ENCODE results near the gene CYP4F2.
"Not testable (repeated sequence)": the region's sequence is repeated elsewhere in the genome, so short reads cannot be mapped to it uniquely, and the experiment has no call there.

Gene CYP4F2

DNA sequence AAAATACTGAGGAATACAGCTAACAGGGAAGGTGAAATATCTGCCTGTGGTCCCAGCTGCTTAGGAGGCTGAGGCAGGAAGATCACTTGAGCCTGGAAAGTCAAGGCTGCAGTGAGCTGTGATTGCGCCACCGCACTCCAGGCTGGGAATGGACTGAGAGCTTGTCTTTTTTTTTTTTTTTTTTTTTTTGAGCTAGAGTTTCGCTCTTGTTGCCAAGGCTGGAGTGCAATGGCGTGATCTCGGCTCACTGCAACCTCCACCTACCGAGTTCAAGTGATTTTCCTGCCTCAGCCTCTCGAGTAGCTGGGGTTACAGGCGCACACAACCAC lies 54.0 kb downstream of the CYP4F2 start:
- DNase-seq, result not testable (repeated sequence)

DNA sequence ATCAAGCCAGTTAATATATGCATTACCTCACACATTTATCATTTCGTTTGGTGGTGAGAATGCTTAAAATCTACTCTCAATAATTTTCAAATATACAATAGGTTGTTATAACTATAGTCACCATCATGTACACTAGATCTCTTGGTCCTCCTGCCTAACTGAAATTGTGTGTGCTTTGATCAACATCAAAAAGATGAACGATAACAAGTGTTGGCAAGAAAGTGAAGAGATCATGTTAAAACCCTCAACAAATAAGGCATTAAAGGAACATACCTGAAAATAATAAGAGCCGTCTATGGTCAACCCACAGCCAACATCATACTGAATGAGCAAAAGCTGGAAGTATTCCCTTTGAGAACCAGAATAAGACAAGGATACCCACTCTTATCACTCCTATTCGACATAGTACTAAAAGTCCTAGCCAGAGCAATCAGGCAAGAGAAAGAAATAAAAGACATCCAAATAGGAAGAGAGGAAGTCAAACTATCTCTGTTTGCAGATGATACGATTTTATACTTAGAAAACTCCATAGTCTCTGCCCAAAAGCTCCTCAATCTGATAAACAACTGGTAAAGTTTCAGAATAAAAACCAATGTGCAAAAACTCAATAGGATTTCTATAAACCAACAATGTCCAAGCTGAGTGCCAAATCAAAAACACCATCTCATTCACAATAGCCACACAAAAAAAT lies 54.5 kb downstream of the CYP4F2 start:
- DNase-seq, result no peak

DNA sequence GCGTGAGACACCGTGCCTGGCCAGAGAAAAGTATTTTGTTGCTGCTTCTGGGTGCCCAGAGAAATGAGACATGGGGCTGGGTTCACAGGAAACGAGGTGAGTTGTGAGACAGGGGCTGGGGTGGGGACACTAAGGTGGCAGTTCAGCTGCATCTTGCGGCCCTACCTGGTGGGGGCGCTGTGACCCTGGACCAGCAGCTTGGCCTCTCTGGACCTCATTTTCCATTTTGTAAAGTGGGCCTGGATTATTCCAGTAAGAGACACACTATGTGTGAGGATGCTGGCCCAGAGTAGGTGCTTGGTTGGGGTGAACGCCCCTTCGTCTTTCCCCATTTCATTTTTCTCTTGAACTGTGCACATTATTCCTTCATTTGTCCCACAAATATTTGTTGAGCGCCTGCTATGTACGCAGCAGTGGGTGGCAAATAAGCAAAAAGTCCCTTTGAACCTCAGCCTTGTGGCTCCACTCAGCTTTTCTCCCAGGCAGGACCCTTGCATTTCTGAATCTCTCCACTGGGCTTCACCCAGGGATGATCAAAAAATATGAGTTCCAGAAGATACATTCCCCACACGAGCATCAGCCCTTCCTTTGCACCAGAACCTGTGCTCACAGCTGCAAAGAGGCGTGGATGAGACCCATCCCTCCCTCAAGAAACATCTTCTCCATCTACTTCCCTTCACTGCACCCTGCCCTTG lies 55.9 kb downstream of the CYP4F2 start:
- no peak for DNase-seq

DNA sequence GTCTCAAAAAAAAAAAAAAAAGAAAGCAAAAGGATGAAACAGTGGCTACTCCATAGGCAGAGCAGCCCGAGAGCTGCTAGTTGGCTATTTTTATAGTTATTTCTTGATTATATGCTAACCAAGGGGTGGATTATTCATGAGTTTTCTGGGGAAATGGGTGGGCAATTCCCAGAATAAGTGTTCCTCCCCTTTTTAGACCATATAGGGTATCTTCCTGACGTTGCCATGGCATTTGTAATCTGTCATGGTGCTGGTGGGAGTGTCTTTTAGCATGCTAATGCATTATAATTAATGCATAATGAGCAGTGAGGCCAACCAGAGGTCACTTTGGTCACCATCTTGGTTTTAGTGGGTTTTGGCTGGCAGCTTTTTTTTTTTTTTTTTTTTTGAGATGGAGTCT lies 57.0 kb downstream of the CYP4F2 start:
- DNase-seq, result no peak

DNA sequence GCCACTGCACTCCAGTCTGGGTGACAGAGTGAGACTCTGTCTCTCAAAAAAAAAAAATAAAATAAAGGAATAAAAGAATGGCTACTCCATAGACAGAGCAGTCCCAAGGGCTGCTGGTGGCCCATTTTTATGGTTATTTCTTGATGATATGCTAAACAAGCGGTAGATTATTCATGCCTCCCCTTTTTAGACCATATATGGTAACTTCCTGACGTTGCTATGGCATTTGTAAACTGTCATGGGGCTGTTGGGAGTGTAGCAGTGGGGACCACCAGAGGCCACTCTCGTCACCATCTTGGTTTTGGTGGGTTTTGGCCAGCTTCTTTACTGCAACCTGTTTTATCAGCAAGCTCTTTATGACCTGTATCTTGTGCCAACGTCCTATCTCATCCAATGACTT lies 58.0 kb downstream of the CYP4F2 start:
- not testable (repeated sequence) for DNase-seq

DNA sequence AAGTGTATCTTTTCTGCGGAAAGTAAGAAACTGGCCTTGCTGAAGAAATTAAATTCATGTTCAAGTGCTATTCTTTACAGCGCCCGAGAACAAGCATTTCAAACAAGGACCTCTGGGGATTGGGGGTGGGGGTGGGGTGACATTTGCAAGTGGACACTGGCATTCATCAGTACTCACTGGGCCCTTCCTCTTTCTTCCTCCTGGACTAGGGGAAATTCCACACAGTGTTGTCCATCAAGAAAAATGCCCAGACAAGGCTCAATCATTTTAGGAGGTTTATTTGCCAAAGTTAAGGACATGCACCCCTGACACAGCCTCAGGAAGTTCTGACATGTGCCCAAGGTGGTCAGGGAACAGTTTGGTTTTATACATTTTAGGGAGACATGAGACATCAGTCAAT lies 59.5 kb downstream of the CYP4F2 start:
- no peak for DNase-seq

DNA sequence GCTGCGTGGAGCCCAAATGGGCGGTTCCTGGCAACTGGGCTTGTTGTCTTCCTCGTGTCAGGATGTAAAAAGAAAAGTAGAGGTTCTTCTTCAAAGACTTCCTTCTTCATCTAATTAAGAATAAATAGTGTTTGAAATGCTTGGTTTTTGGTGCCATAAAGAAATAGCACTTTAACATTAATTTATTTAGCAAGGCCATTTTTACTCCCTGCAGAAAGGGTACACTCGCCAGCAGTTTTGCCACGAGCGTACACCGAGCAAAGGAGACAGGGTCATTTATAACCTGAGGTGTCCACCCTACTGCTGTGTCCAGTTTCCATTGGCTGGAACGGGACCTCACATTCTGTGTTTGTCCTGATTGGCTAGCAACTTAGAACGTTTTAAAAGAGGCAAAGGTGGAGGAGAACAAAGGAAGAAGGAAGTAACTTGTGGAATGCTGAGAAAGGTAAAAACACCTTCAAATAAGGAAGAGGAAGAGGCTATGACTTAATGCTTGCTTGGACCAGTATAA lies 60.6 kb downstream of the CYP4F2 start:
- no peak for DNase-seq

DNA sequence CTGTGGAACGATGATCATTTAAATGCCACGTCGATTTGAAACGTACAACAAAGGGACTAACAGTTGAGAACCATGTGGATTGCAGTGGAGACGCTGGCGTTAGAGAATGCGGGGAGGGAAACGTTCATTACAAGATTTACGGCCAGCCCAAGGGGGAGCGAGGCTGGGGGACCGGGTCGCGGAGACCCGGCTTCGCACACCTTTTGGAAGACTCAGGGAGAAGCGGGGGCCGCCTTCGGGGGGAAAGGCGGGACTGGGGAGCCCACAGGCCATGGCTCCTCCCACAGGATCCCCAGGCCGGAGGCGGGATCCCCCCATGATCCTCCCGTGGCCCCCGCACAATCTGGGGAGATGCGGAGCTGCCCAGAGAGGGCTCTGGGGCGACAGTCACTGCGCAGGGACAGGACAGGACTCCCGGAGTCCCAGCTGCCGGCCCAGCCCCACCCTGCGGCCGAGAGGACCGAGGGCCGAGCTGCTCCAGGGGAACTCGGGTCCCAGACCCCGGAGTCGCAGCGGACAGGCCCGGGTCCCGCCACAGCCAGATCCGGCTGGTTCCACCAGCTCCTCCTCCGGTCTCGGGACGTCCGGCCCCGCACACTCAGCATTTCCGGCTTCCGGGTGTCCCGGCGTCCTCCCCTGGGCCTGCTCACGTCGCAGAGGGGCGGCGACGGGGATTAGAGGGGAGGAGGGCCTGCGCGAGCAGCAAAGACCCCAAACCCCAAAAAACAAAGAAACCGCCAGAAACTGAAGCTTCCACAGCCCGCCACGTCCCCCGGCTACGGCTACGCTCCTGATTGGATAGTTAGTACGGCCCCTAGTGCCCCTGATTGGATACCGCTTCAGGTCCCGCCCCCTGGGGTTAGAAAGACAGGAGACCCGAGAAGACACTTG lies 61.3 kb downstream of the CYP4F2 start:
- peak; percentile 95 for DNase-seq

DNA sequence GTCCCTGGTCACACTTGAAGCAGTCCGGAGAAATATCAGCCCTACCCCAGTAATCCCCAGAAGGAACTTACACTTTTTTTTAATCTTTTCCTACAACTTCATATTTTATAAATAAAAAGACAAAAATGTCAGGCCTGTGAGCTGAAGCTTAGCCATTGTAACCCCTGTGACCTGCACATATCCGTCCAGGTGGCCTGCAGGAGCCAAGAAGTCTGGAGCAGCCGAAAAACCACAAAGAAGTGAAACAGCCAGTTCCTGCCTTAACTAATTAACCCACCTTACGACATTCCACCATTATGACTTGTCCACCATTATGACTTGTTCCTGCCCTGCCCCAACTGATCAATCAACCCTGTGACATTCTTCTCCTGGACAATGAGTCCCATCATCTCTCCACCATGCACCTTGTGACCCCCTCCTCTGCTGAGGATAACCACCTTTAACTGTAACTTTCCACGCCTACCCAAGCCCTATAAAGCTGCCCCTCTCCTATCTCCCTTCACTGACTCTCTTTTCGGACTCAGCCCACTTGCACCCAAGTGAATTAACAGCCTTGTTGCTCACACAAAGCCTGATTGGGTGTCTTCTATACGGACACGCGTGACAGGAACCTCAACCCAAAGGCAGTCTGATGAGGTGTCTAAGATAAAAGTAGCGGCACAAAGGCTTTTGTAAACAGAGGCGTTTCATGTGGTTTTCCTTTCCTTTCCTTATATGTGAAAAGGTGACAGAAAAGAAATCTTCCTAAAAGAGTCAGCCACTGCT lies 62.1 kb downstream of the CYP4F2 start:
- peak; percentile 71 for DNase-seq

DNA sequence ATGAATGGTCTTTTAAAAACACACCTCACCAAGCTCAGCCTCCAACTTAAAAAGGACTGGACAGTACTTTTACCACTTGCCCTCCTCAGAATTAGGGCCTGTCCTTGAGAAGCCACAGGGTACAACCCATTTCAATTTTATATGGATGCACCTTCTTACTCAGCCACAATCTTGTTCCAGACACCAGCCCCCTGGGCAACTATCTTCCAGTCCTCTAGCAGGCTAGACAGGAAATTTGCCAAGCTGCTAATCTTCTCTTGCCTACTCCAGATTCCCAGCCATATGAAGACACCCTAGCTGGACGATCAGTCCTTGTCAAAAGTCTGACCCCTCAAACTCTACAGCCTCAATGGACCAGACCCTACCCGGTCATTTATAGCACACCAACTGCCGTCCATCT lies 63.6 kb downstream of the CYP4F2 start:
- not testable (repeated sequence) for DNase-seq

DNA sequence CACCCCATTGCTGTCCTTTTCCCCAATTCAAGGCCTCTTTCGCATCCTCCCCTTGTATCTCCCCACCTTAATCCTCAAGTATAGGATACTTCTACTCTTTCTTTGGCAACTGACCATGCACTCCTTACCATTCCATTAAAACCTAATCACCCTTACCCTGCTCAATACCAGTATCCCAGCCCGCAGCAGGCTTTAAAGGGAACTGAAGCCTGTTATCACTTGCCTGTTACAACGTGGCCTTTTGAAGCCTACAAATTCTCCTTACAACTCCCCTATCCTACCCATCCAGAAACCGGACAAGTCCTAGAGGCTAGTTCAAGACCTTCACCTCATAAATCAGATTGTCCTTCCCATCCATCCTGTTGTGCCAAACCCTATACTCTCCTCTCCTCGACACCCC lies 66.2 kb downstream of the CYP4F2 start:
- DNase-seq, result no peak

DNA sequence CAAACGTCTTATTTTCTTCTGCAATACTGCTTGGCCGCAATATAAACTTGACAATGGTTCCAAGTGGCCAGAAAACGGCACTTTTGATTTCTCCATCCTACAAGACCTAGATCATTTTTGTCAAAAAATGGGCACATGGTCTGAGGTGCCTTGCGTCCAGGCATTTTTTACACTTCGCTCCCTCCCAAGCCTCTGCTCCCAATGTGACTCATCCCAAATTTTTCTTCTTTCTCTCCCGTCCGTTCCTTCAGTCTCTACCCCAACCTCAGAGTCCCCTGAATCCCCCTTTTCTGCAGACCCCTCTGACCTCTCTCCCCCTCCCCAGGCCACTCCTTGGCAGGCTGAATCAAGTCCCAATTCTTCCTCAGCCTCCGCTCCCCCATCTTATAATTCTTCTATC lies 68.1 kb downstream of the CYP4F2 start:
- DNase-seq, result no peak

DNA sequence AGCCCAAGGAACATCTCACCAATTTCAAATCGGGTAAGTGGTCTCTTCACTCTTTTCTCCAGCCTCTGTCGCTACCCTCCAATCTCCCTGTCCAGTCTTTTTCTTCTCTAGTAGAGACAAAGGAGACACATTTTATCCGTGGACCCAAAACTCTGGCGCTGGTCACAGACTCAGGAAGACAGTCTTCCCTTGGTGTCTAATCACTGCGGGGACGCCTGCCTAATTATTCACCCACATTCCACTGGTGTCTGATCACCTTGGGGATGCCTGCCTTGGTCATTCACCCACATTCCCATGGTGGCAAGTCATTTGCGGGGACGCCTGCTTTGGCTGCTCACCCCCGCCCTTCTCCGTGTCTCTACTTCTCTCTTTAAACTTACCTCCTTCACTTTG lies 68.6 kb downstream of the CYP4F2 start:
- no peak for DNase-seq

DNA sequence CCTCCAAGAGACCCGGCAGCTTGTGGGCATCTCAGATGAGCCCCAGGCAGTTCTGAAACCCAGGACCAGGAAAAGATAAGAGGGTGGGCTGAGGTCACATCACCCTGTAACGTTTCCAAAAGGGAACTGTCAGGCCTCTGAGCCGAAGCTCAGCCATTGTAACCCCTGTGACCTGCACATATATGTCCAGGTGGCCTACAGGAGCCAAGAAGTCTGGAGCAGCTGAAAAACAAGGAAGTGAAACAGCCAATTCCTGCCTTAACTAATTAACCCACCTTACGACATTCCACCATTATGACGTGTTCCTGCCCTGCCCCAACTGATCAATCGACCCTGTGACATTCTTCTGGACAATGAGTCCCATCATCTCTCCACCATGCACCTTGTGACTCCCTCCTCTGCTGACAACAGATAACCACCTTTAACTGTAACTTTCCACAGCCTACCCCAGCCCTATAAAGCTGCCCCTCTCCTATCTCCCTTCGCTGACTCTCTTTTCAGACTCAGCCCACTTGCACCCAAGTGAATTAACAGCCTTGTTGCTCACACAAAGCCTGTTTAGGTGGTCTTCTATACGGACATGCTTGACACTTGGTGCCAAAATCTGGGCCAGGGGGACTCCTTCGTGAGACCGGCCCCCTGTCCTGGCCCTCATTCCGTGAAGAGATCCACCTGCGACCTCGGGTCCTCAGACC lies 69.1 kb downstream of the CYP4F2 start:
- DNase-seq, result not testable (repeated sequence)

DNA sequence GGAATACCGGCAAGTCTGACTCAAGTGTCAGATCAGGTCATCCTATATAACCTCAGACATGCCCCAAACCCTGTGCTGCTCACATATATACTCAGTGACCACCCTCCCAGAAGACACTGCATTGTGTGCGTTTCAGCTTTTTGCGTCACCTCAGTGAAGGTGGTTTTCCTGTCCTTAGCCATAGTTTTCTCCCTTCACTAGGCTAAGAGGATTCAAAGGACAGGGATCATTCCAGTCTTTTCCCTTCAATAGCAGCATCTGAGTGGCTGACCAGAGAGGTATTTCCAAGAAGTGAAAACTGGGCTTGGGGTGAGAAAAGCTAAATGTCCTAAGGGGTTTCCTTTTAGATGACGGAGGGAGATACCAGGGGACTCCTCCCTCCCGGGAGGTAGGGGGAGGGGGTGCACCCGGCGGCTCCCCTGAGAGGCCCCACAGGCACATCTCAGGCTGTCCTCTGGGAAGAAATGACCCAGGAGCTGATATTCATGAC lies 69.7 kb downstream of the CYP4F2 start:
- DNase-seq, result no peak

Data from CD4-positive, alpha-beta T cell treated with Interferon gamma for 1 hour (primary cell).